Activated naive CD8-positive, alpha-beta T cell treated with anti-CD3 and anti-CD28 coated beads for 36 hours (primary cell): Measurements from ENCODE around the gene PDZRN3. TPM values are rescaled to one million over a fixed set of nuclear protein-coding genes. Genes with fewer than 3 reads are reported as not detected.

Experiments used
- DNase-seq: peaks from one replicate; pipeline ENCODE4 v3.0.0; 2021
- H3K27ac Mint-ChIP-seq: one replicate; pipeline ENCODE4 v1.8.0; 2022; ENCODE audit warnings: mild to moderate bottlenecking, moderate library complexity, mixed read lengths
- H3K27me3 Mint-ChIP-seq: one replicate; pipeline ENCODE4 v1.8.0; 2022; ENCODE audit warnings: mild to moderate bottlenecking, mixed read lengths
- H3K36me3 Mint-ChIP-seq: one replicate; pipeline ENCODE4 v1.8.0; 2021; ENCODE audit warnings: mild to moderate bottlenecking, mixed read lengths
- H3K4me1 Mint-ChIP-seq: one replicate; pipeline ENCODE4 v1.8.0; 2021; ENCODE audit warnings: mixed read lengths
- H3K4me3 Mint-ChIP-seq: one replicate; pipeline ENCODE4 v1.8.0; 2022; ENCODE audit warnings: mild to moderate bottlenecking, moderate library complexity, mixed read lengths
- H3K9me3 Mint-ChIP-seq: one replicate; pipeline ENCODE4 v1.8.0; 2022; ENCODE audit warnings: mixed read lengths
- total RNA-seq, 2 experiments: library from RNA; stranded (reverse); gene quantifications; one replicate each; pipeline ENCODE4 v1.2.3, GENCODE V29; 2021

The PDZRN3 gene
- total RNA-seq, 2 experiments from 2014 or later, result not detected

DNA sequence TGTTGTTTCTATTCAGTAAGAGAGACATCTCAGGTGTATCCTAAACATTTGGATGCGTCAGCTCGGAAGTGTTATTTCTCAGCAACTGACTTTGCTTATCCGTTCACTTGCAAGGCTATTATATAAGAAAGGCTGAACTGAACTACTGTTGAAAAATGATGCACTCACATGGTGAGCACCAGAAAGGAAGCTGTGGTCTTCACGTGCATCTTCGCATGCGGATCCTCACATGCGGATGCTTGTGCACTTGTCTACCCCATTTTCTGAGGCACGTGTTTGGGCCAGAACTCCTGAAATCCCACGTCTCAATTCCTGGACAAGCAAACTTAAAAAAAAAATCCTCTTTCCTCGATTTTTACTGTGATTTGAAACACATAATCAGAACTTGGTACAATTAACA, 63.2 kb downstream of the PDZRN3 start:
- no peak overlapping the region for H3K27ac Mint-ChIP-seq
- H3K36me3 Mint-ChIP-seq, result no peaks in the 10 kb centered on the region
- H3K4me1 Mint-ChIP-seq, result no peaks in the 10 kb centered on the region
- peaks cover 3% of the 10 kb centered on the region for H3K27me3 Mint-ChIP-seq
- H3K4me3 Mint-ChIP-seq, result no peak overlapping the region
- H3K9me3 Mint-ChIP-seq, result no peaks in the 10 kb centered on the region
- no peak for DNase-seq

DNA sequence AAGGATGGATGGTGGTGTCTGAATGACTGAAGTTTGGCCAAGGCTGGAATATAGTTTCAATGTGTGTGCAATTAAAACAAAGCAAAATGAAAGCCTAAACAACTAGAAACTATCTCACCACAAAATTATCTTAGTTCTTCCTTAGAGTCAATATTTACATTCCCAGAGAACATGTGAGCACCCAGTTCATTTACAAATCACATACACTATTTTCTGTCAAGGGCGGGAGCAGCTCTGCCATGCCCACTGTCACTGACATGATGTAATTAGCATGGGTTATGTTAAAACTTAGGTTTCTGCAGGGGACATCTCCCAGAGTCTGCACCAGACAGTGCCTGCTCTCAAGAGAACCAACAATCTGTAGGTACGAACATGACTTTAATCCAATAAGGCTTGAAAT, 65.0 kb downstream of the PDZRN3 start:
- no peaks in the 10 kb centered on the region for H3K9me3 Mint-ChIP-seq
- peaks cover 6% of the 10 kb centered on the region for H3K27me3 Mint-ChIP-seq
- H3K27ac Mint-ChIP-seq, result no peak overlapping the region
- no peak overlapping the region for H3K4me3 Mint-ChIP-seq
- no peaks in the 10 kb centered on the region for H3K4me1 Mint-ChIP-seq
- H3K36me3 Mint-ChIP-seq, result no peaks in the 10 kb centered on the region
- no peak for DNase-seq

DNA sequence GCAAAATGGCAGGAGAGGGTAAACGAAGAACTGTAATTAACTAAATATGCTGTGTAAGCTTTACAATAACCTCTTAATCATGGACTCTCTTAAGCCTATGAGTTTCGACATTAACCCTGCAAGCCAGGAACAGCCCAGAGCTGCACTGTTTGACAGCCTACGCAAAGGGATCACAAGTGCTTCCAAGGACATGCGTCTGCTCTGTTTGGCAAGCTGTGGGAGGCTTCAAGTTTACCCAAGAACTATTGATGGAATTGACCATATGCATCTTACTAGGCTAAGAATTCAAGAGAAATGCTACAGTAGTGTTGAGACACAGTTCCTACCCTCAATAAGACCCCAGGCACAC, 66.0 kb downstream of the PDZRN3 start:
- Mint-ChIP-seq H3K4me1 (no peaks in the 10 kb centered on the region), H3K4me3 (no peak overlapping the region), H3K27ac (no peak overlapping the region), H3K9me3 (no peaks in the 10 kb centered on the region), H3K27me3 (peaks cover 6% of the 10 kb centered on the region), H3K36me3 (no peaks in the 10 kb centered on the region)
- no peak for DNase-seq

DNA sequence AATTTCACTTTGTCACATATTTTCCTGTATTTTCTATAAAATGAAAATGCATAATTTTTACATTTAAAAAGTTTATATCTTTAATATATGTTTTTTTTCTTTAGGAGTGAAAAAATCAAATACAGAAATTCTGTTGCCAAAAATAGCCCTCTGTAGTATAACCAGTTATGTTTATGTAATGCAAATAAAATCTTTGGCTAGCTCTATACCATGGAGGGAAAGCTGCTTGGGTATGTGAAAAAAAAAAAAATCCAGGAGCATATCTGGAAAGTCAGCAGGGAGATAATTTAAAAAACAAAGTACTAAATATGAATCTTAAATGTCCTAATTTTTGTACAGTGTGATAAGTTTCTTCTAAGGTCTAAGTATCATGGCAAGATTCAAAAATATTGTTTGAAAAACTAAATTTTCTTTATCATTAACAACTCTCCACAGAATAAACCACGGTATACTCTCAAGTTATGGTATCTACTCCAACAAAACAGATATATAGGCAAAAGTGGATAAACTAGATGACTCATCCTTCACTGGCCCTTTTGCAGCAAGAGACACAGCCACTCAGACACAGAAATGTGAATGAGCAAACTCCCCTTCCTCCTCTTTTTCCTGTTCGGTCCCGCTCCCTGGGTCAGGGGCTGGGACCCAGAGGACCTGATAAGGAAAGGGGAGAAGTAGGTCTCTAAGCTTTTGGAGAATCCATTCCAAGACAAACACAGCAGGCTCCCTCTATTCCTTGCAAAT, 66.6 kb downstream of the PDZRN3 start:
- Mint-ChIP-seq H3K4me3 (no peak overlapping the region), H3K36me3 (no peaks in the 10 kb centered on the region), H3K9me3 (no peaks in the 10 kb centered on the region), H3K27ac (no peak overlapping the region), H3K4me1 (no peaks in the 10 kb centered on the region), H3K27me3 (peaks cover 6% of the 10 kb centered on the region)
- no peak for DNase-seq

DNA sequence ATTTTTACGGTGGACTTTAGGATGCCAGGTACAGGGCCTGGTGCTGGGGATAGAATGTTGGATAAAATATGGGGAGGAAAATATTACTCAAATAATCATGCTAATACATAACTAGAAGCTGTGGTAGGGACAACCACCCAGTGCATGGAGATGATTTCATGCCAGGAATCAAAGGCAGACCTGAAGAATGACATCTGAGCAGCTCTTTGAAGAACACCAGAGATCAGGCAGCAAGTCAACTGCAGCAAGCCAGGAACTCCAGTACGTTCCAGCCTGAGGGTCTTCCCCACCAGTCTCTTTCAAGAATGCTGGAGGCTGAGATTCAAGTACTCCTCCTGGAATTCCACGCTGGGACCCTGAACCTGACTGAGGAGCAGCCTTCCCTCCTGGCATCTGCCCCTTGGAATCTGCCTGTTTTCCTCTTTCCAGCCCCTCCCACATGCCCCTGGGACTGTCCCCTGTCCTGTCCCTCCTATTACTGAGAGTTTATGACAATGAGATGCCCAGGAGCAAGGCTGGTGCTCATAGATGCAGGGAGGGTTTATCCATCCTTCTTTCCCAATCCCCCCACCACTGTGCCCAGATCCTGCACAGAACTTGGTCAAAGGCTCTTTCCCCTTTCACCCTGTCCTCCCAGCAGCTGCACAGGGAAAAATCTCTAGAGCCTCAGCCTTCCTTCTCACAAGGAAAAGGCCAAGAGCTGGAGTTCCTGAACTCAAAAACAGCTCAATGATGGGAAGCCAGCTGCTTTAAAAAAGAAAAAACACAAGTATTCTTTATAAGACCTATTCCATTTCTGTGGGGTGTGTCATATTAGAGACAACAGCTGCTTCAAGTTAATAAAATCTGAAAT, 68.0 kb downstream of the PDZRN3 start:
- no peaks in the 10 kb centered on the region for H3K36me3 Mint-ChIP-seq
- no peaks in the 10 kb centered on the region for H3K9me3 Mint-ChIP-seq
- DNase-seq, result no peak
- no peak overlapping the region for H3K27ac Mint-ChIP-seq
- no peak overlapping the region for H3K4me3 Mint-ChIP-seq
- peaks cover 10% of the 10 kb centered on the region for H3K27me3 Mint-ChIP-seq
- no peaks in the 10 kb centered on the region for H3K4me1 Mint-ChIP-seq

DNA sequence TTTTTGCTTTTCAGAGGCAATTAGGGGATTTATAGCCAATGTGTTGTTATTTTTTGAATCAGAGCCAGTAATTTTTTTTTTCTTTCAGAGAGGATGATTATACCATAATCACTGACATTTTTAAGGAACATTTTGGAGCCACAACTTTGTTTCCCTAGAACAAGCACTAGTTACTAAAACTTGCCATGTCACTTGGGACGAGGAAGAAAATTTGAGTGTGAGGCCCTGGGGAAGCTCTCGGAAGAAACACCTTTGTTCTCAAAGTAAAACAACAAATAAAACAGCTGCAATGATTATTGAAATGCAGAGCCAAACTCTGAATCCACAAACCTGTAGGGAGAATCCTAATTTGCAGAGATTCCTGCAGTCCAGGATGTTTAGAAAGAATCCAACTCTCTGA, 69.7 kb downstream of the PDZRN3 start:
- no peaks in the 10 kb centered on the region for H3K4me1 Mint-ChIP-seq
- H3K9me3 Mint-ChIP-seq, result no peaks in the 10 kb centered on the region
- H3K36me3 Mint-ChIP-seq, result no peaks in the 10 kb centered on the region
- H3K27ac Mint-ChIP-seq, result no peak overlapping the region
- H3K27me3 Mint-ChIP-seq, result peaks cover 11% of the 10 kb centered on the region
- DNase-seq, result no peak
- H3K4me3 Mint-ChIP-seq, result no peak overlapping the region

DNA sequence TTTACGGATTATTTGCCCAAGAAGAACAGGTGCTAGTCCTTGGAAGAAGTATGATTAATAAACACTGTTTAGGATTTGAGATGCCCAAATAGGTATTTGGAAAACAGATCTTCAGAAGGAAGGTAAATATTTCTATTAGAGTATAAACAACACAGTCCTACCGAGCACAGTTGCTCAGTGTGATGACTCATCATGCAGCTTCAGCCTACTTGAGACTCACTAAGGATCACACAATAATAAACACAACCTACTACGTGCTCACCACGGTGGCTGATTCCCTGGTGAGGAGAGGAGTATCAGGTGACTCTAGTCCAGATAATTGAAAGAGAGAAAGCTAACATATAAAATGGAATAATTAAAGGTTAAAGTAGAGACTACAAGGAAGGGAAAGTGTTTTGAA, 72.0 kb downstream of the PDZRN3 start:
- no peak overlapping the region for H3K4me3 Mint-ChIP-seq
- no peaks in the 10 kb centered on the region for H3K36me3 Mint-ChIP-seq
- DNase-seq, result no peak
- H3K27ac Mint-ChIP-seq, result no peak overlapping the region
- H3K9me3 Mint-ChIP-seq, result no peaks in the 10 kb centered on the region
- H3K27me3 Mint-ChIP-seq, result peaks cover 20% of the 10 kb centered on the region
- no peaks in the 10 kb centered on the region for H3K4me1 Mint-ChIP-seq

DNA sequence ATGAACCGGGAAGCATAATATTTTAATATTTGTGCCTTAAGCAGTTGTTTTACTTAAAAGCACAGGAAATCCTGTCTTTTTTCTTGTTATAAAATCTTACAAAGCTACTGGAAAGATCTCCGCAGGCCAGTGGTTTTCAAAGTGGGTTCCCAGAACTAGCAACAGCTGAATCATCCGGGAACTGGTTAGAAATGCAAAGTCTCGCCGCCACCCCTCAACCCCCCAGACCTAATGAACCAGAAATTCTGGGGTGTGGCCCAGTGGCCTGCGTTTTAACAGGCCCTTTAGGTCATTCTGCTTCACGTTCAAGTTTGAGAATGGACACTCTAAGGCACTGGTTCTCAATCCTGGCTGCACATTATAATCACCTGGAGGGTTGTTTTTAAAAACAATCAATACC, 74.7 kb downstream of the PDZRN3 start:
- no peak overlapping the region for H3K27ac Mint-ChIP-seq
- H3K4me3 Mint-ChIP-seq, result no peak overlapping the region
- no peak for DNase-seq
- H3K36me3 Mint-ChIP-seq, result no peaks in the 10 kb centered on the region
- H3K4me1 Mint-ChIP-seq, result no peaks in the 10 kb centered on the region
- H3K9me3 Mint-ChIP-seq, result no peaks in the 10 kb centered on the region
- H3K27me3 Mint-ChIP-seq, result peaks cover 13% of the 10 kb centered on the region

DNA sequence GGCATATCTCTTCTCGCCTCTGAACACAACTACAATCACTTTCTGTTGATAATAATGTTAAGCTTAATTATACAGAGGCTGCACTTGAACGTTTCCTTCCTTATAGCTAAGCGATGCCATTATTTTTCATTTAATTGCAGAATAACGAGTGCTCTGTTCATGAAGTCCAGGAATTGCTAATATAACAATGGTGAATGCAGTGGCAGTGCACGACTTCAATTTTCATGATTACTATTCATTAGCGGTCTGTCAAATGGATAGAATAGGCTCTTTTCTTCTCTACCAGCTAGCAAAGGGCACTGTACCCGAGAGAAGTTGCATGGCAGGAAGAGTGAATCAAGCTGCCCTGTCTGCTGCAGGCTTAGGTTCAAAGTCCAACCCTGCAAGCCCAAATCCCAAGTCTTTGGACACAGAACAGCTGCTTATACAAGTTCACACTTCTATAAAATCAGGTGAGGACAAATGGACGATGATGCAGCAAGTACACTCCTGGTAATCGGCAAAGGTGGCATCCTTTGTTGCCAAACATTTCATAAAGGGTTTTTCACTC, 75.6 kb downstream of the PDZRN3 start:
- H3K4me3 Mint-ChIP-seq, result no peak overlapping the region
- no peak for DNase-seq
- H3K4me1 Mint-ChIP-seq, result no peaks in the 10 kb centered on the region
- H3K27ac Mint-ChIP-seq, result no peak overlapping the region
- no peaks in the 10 kb centered on the region for H3K9me3 Mint-ChIP-seq
- H3K36me3 Mint-ChIP-seq, result no peaks in the 10 kb centered on the region
- H3K27me3 Mint-ChIP-seq, result peaks cover 13% of the 10 kb centered on the region

DNA sequence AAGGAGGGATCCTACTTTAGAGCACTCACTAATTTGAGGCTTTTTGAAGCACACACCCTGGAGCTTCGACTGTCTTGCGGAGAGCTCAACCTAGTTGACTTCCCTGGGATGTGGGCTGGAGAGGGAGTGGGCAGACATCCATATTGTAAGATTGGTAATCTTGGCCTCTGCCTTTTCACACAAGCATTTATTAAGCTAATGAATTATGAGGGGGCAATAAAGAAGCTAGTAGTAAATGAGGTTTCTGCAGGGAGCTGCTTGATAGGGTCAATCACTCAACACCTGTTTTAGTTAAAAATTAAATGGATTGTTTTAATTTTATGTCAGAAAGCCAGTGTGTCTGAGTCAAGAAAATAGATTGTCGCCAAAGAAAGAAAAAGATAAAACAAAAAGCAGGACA, 76.3 kb downstream of the PDZRN3 start:
- H3K4me1 Mint-ChIP-seq, result no peaks in the 10 kb centered on the region
- no peaks in the 10 kb centered on the region for H3K9me3 Mint-ChIP-seq
- H3K4me3 Mint-ChIP-seq, result no peak overlapping the region
- peaks cover 13% of the 10 kb centered on the region for H3K27me3 Mint-ChIP-seq
- no peaks in the 10 kb centered on the region for H3K36me3 Mint-ChIP-seq
- DNase-seq, result no peak
- no peak overlapping the region for H3K27ac Mint-ChIP-seq

DNA sequence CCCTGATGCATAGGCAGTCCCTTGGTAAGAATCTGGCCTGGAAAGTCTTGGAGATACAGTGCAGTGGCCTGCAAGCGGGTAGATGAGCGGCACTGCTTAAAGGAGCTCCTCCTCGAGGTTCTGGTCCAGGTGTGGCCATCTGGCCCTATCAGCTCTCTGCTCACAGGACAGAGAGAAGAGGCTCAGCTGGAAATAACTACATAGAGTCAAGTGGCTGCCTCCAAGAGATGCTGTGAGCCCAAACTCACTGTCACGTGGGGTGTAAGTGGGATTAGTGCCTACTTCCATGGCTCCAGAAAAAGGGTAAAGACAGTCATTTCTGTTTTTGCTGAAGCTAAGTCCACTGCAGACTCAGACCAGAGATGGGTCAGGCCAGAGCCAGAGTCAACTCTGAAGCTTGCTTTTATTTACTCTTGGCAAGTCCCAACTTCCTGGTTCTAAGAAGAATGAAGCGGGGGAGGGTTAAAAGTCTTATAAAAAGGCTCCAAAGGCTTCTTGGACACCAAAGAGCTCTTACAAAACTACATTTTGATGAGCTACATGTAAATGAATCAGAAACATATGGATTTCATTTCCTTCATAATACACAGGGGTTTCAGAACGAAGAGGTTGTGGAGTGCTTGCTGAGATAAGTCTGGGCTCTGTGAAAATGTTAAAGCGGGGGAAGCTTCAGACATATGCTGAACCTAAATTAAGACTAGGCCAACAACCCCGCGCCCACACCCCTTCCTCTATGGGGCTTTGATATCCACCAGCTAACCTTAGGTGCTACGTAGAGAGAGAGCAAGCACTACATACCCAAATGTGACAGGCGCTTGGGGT, 77.1 kb downstream of the PDZRN3 start:
- H3K9me3 Mint-ChIP-seq, result no peaks in the 10 kb centered on the region
- H3K27me3 Mint-ChIP-seq, result peaks cover 13% of the 10 kb centered on the region
- no peaks in the 10 kb centered on the region for H3K36me3 Mint-ChIP-seq
- H3K27ac Mint-ChIP-seq, result no peak overlapping the region
- no peak for DNase-seq
- no peak overlapping the region for H3K4me3 Mint-ChIP-seq
- H3K4me1 Mint-ChIP-seq, result no peaks in the 10 kb centered on the region

DNA sequence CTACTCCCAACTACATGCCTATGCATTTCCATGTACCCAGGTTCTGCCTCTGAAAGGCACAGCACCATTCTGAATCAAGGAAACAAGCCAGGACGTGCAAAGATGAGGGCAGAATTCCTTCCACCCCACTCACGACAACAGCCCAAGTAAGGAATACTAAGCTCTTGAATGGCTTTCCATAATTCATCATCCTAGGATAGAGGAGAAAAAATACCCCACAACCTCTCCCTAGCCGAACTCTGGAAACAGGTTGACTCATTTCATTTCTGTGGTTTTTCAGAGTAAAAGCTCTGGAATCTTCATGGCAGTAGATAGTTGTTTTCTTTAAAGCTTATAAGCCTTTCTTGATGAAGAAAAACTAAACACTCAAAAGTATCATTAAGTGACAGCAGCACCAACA, 77.8 kb downstream of the PDZRN3 start:
- no peak overlapping the region for H3K27ac Mint-ChIP-seq
- H3K9me3 Mint-ChIP-seq, result no peaks in the 10 kb centered on the region
- H3K4me3 Mint-ChIP-seq, result no peak overlapping the region
- H3K4me1 Mint-ChIP-seq, result no peaks in the 10 kb centered on the region
- no peak for DNase-seq
- H3K27me3 Mint-ChIP-seq, result peaks cover 9% of the 10 kb centered on the region
- H3K36me3 Mint-ChIP-seq, result no peaks in the 10 kb centered on the region

DNA sequence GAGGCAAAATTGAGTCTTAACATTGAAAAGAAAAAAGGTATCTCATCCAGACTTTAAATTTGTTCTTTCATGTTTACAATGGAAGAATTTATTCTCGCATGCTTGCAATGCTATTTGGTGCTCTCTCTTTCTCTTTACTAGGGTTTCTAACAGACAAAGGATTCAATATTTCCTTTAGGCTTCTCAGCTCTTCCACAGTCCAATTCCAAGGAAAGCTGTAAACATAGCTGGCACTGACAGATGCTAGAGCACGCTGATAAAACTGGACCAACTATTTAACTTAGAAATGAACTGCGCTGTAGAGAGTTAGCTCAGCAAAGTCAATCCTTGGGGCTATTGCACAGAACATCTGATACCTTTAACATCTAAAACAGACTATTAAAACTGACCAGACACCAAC, 81.3 kb downstream of the PDZRN3 start:
- no peaks in the 10 kb centered on the region for H3K36me3 Mint-ChIP-seq
- H3K27ac Mint-ChIP-seq, result no peak overlapping the region
- peaks cover 2% of the 10 kb centered on the region for H3K27me3 Mint-ChIP-seq
- no peak for DNase-seq
- no peaks in the 10 kb centered on the region for H3K4me1 Mint-ChIP-seq
- H3K4me3 Mint-ChIP-seq, result no peak overlapping the region
- peaks cover 1% of the 10 kb centered on the region for H3K9me3 Mint-ChIP-seq

DNA sequence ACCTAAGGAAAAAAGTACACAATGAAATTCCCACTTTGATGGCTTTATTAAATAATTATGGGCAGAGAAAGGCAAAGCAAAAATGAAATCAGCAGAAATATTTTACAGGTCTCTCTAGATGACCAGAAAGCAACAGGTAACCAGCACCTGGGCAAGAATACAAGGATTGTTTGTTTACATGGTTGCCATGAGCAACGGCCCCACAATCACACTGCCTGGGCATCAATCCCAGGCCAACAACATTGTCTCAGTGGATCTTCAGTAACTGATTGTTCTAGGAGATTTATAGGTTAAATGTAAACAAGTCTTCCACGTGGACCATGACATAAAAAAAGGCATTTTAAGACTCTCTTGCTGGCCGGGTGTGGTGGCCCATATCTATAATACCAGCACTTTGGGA, 82.6 kb downstream of the PDZRN3 start:
- H3K9me3 Mint-ChIP-seq, result peaks cover 1% of the 10 kb centered on the region
- no peak for DNase-seq
- no peak overlapping the region for H3K4me3 Mint-ChIP-seq
- no peaks in the 10 kb centered on the region for H3K27me3 Mint-ChIP-seq
- H3K27ac Mint-ChIP-seq, result no peak overlapping the region
- no peaks in the 10 kb centered on the region for H3K36me3 Mint-ChIP-seq
- H3K4me1 Mint-ChIP-seq, result no peaks in the 10 kb centered on the region
